NB4 (cell line): Measurements from ENCODE around the gene IL23R.

ENCODE experiments used
- DNase-seq: peaks from one replicate; pipeline ENCODE4 v3.0.0; 2010; ENCODE audit warnings: low read depth
- H3K4me3 ChIP-seq: one replicate; pipeline ENCODE4 v1.5.1; 2011; ENCODE audit warnings: mild to moderate bottlenecking, low read depth, low read length, moderate library complexity
- CTCF ChIP-seq: IDR thresholded peaks from one replicate; pipeline ENCODE4 v1.5.1; 2012; ENCODE audit warnings: low read depth, low read length
- MAX ChIP-seq: IDR thresholded peaks from 2 replicates; pipeline ENCODE4 v1.6.1; 2011; ENCODE audit warnings: low read depth, low read length
- MYC ChIP-seq: IDR thresholded peaks from 2 replicates; pipeline ENCODE4 v1.6.1; 2011; ENCODE audit warnings: low read depth, low read length
- POLR2A ChIP-seq: IDR thresholded peaks from 2 replicates; pipeline ENCODE4 v1.6.1; 2011; ENCODE audit warnings: mild to moderate bottlenecking; ENCODE audit not compliant: insufficient read length; ENCODE audit errors: extremely low read depth

Gene IL23R

GRCh38 chr1:67241200-67241746 is 75.0 kb downstream of the IL23R start:
- TF ChIP-seq MAX, result no peak
- no peak for TF ChIP-seq POLR2A
- no peak for TF ChIP-seq MYC
- no peak for TF ChIP-seq CTCF
- DNase-seq, result no peak

GRCh38 chr1:67242016-67242415 is 75.8 kb downstream of the IL23R start:
- no peak overlapping the region for H3K4me3 ChIP-seq
- TF ChIP-seq POLR2A (no peak), MAX (no peak), MYC (no peak), CTCF (no peak)
- no peak for DNase-seq

More at GRCh38 chr1:67241200-67241746, 75.0 kb downstream of the IL23R start:
- no peak overlapping the region for H3K4me3 ChIP-seq

GRCh38 chr1:67250051-67250653 is 83.9 kb downstream of the IL23R start:
- DNase-seq, result peak; percentile 8
- no peak for TF ChIP-seq CTCF
- no peak for TF ChIP-seq POLR2A
- no peak for TF ChIP-seq MAX
- no peak for TF ChIP-seq MYC
- H3K4me3 ChIP-seq, result no peak overlapping the region

GRCh38 chr1:67256291-67257172 is 90.3 kb downstream of the IL23R start:
- H3K4me3 ChIP-seq, result no peak overlapping the region
- no peak for DNase-seq
- TF ChIP-seq MAX (no peak), POLR2A (no peak), MYC (no peak), CTCF (no peak)

GRCh38 chr1:67257173-67257535 is 90.9 kb downstream of the IL23R start:
- TF ChIP-seq MYC (no peak), CTCF (no peak), POLR2A (no peak), MAX (no peak)
- no peak overlapping the region for H3K4me3 ChIP-seq
- DNase-seq, result no peak
